Stimulated activated CD8-positive, alpha-beta memory T cell treated with anti-CD3 and anti-CD28 coated beads, Interleukin-15, amount 100 ng/mL, for 4 hours (primary cell): Measurements from ENCODE around the gene LYST.

Experiments
- DNase-seq, 2 donors: peaks; one replicate each; pipeline ENCODE4 v3.0.0-alpha.2; 2020; ENCODE audit warnings: low read depth in 2 of 2

LYST gene

GRCh38 chr1:235714205-235714897, 152.4 kb downstream of the LYST start:
- no peak for DNase-seq

GRCh38 chr1:235712812-235713211, 153.9 kb downstream of the LYST start:
- no peak for DNase-seq

- DNase-seq: no peak
Measured at GRCh38 chr1:235710687-235711086, 156.0 kb downstream of the LYST start.

- no peak for DNase-seq
Measured at GRCh38 chr1:235709018-235709417, 157.7 kb downstream of the LYST start.

- no peak for DNase-seq
Measured at GRCh38 chr1:235708390-235708962, 158.2 kb downstream of the LYST start.

- no peak for DNase-seq
Measured at GRCh38 chr1:235703506-235703905, 163.2 kb downstream of the LYST start.

- no peak for DNase-seq
Measured at GRCh38 chr1:235702412-235702811, 164.3 kb downstream of the LYST start.

GRCh38 chr1:235697508-235697907, 169.2 kb downstream of the LYST start:
- no peak for DNase-seq

- DNase-seq: no peak
Measured at GRCh38 chr1:235689356-235689755, 177.3 kb downstream of the LYST start.

- no peak for DNase-seq
Measured at GRCh38 chr1:235688096-235688495, 178.6 kb downstream of the LYST start.

GRCh38 chr1:235683653-235684052, 183.1 kb downstream of the LYST start:
- no peak for DNase-seq

- no peak for DNase-seq
Measured at GRCh38 chr1:235682216-235682615, 184.5 kb downstream of the LYST start.

- DNase-seq: no peak
Measured at GRCh38 chr1:235679644-235680043, 187.1 kb downstream of the LYST start.

- DNase-seq: no peak
Measured at GRCh38 chr1:235679005-235679404, 187.7 kb downstream of the LYST start.

GRCh38 chr1:235675152-235675890, 191.4 kb downstream of the LYST start:
- DNase-seq: no peak

GRCh38 chr1:235673981-235674380, 192.7 kb downstream of the LYST start:
- DNase-seq: no peak

- no peak for DNase-seq
Measured at GRCh38 chr1:235671992-235672391, 194.7 kb downstream of the LYST start.

GRCh38 chr1:235670157-235670776, 196.4 kb downstream of the LYST start:
- no peak for DNase-seq

GRCh38 chr1:235669277-235669676, 197.4 kb downstream of the LYST start:
- no peak for DNase-seq

GRCh38 chr1:235663628-235664027, 203.1 kb downstream of the LYST start:
- DNase-seq: no peak

GRCh38 chr1:235661568-235661967, 205.1 kb downstream of the LYST start:
- DNase-seq: no peak

- no peak for DNase-seq
Measured at GRCh38 chr1:235659186-235659771, 207.4 kb downstream of the LYST start.
